Measurements from ENCODE around the gene BICRA. TPM values are rescaled to one million over a fixed set of nuclear protein-coding genes. Genes with fewer than 3 reads are reported as not detected.

Gene BICRA
- total and polyA plus RNA-seq, 2 of the 4 experiments (the other 2 are of a cell fraction): 1.8 to 3.5 TPM

DNA sequence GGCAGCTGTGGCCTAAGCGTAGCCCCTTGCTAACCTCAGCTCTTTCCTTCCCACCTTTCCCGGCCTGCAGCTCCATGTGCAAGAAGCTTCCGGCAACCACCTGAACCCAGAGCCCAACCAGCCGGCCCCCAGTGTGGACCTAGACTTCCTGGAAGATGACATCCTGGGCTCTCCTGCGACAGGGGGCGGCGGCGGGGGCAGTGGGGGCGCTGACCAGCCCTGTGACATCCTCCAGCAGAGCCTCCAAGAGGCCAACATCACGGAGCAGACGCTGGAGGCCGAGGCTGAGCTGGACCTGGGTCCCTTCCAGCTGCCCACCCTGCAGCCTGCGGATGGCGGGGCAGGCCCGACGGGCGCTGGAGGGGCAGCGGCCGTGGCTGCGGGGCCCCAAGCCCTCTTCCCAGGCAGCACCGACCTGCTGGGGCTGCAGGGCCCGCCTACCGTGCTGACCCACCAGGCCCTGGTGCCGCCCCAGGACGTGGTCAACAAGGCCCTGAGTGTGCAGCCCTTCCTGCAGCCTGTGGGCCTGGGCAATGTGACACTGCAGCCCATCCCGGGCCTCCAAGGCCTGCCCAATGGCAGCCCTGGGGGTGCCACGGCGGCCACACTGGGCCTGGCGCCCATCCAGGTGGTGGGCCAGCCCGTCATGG is 70.4 kb downstream of the BICRA start:
- H4K91ac ChIP-seq (ENCODE audit: insufficient read depth, low read depth, low read length): no peak overlapping the region
- dilution Hi-C loops (cut with HindIII; ENCODE audit: low sequenced_read_pairs, unreplicated experiment): no loop called here
- no peak overlapping the region for H3K18ac ChIP-seq (ENCODE audit: low read depth, low read length)
- no peak overlapping the region for H2AFZ ChIP-seq (replicated peaks; ENCODE audit: low read length, poor library complexity)
- H2AK9ac ChIP-seq (replicated peaks; ENCODE audit: low read depth, low read length, poor library complexity): no peak overlapping the region
- POLR2A ChIA-PET (ENCODE audit: unreplicated experiment): no interaction called here
- H2AK5ac ChIP-seq (ENCODE audit: low read depth, low read length): no peak overlapping the region
- H3K27me3 ChIP-seq (ENCODE audit: control insufficient read depth, insufficient read depth, low read length): no peaks in the 10 kb centered on the region
- in situ Hi-C loops (cut with MboI; ENCODE audit: low sequenced_read_pairs): no loop called here
- no peak overlapping the region for H3K4me2 ChIP-seq (ENCODE audit: low read depth, low read length)
- H2BK20ac ChIP-seq (ENCODE audit: low read depth, low read length): no peak overlapping the region
- H3K4me3 ChIP-seq (ENCODE audit: insufficient read depth, low read depth, low read length): no peak overlapping the region
- H3K27ac ChIP-seq (ENCODE audit: insufficient read depth, low read length): no peak overlapping the region
- H4K5ac ChIP-seq (ENCODE audit: low read depth, low read length): no peak overlapping the region
- ATAC-seq (ENCODE audit: low read depth) (no peak), DNase-seq (no peak)
- no peak overlapping the region for H3K56ac ChIP-seq (ENCODE audit: extremely low read depth, insufficient read depth, low read length)
- WGBS, 2 experiments (ENCODE audit: extremely low coverage in 2 of 2, insufficient read length in 1 of 2): 95% methylated on average over 18 of the region's 30 CpGs; no CpG with 5 or more reads in 1 of the 2 experiments
- H3K36me3 ChIP-seq (ENCODE audit: control insufficient read depth, insufficient read depth, low read length): peaks cover 59% of the 10 kb centered on the region
- no peak overlapping the region for H2BK5ac ChIP-seq (ENCODE audit: low read depth, low read length, poor library complexity, severe bottlenecking)
- no peak overlapping the region for H4K8ac ChIP-seq (ENCODE audit: low read depth in 2 of 2, low read length in 2 of 2)
- TF ChIP-seq, protein P1, sequence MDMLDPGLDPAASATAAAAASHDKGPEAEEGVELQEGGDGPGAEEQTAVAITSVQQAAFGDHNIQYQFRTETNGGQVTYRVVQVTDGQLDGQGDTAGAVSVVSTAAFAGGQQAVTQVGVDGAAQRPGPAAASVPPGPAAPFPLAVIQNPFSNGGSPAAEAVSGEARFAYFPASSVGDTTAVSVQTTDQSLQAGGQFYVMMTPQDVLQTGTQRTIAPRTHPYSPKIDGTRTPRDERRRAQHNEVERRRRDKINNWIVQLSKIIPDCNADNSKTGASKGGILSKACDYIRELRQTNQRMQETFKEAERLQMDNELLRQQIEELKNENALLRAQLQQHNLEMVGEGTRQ (IDR thresholded peaks at IDR 0.05; ENCODE audit: low read depth, low read length): no peak
- TF ChIP-seq MAZ (IDR thresholded peaks at IDR 0.05; ENCODE audit: borderline replicate concordance, low read depth, low read length) (no peak), RAD21 (IDR thresholded peaks at IDR 0.05; ENCODE audit: low read length) (no peak), BHLHE40 (IDR thresholded peaks at IDR 0.05; ENCODE audit: low read depth, low read length) (no peak), RCOR1 (IDR thresholded peaks at IDR 0.05; ENCODE audit: insufficient replicate concordance, low read length) (no peak), POLR2A (IDR thresholded peaks at IDR 0.05; ENCODE audit: low read depth, low read length) (no peak), CEBPB (IDR thresholded peaks at IDR 0.05; ENCODE audit: low read depth, low read length) (no peak), MAFK (IDR thresholded peaks at IDR 0.05; ENCODE audit: low read depth, low read length) (no peak), MXI1 (IDR thresholded peaks at IDR 0.05; ENCODE audit: borderline replicate concordance, low read depth, low read length) (no peak), CHD1 (IDR thresholded peaks at IDR 0.05; ENCODE audit: low read depth, low read length) (no peak), FOS (IDR thresholded peaks at IDR 0.05; ENCODE audit: low read depth, low read length) (no peak), SMC3 (IDR thresholded peaks at IDR 0.05; ENCODE audit: low read depth, low read length) (no peak), NFE2L2 (IDR thresholded peaks at IDR 0.05; ENCODE audit: low read depth, low read length) (no peak), RFX5 (IDR thresholded peaks at IDR 0.05; ENCODE audit: low read depth, low read length) (no peak)
- TF ChIP-seq, protein P2, sequence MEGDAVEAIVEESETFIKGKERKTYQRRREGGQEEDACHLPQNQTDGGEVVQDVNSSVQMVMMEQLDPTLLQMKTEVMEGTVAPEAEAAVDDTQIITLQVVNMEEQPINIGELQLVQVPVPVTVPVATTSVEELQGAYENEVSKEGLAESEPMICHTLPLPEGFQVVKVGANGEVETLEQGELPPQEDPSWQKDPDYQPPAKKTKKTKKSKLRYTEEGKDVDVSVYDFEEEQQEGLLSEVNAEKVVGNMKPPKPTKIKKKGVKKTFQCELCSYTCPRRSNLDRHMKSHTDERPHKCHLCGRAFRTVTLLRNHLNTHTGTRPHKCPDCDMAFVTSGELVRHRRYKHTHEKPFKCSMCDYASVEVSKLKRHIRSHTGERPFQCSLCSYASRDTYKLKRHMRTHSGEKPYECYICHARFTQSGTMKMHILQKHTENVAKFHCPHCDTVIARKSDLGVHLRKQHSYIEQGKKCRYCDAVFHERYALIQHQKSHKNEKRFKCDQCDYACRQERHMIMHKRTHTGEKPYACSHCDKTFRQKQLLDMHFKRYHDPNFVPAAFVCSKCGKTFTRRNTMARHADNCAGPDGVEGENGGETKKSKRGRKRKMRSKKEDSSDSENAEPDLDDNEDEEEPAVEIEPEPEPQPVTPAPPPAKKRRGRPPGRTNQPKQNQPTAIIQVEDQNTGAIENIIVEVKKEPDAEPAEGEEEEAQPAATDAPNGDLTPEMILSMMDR (conservative IDR thresholded peaks at IDR 0.05; ENCODE audit: low read depth, low read length): no peak
- TF ChIP-seq, protein P3, sequence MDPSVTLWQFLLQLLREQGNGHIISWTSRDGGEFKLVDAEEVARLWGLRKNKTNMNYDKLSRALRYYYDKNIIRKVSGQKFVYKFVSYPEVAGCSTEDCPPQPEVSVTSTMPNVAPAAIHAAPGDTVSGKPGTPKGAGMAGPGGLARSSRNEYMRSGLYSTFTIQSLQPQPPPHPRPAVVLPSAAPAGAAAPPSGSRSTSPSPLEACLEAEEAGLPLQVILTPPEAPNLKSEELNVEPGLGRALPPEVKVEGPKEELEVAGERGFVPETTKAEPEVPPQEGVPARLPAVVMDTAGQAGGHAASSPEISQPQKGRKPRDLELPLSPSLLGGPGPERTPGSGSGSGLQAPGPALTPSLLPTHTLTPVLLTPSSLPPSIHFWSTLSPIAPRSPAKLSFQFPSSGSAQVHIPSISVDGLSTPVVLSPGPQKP (IDR thresholded peaks at IDR 0.05; ENCODE audit: borderline replicate concordance, low read depth, low read length): no peak
- H3K4ac ChIP-seq (ENCODE audit: low read depth, low read length): no peak overlapping the region
- H3K9ac ChIP-seq (ENCODE audit: low read depth, low read length): no peak overlapping the region
- 0 out of 2 replicates have a peak, but pooled peaks cover 3% of the 10 kb centered on the region for H3K9me1 ChIP-seq (ENCODE audit: insufficient read depth, low read length)
- no peak overlapping the region for H2BK120ac ChIP-seq (ENCODE audit: low read depth, low read length)
- peaks cover 4% of the 10 kb centered on the region; the same call in 1 of the 2 replicates for H4K20me1 ChIP-seq (ENCODE audit: insufficient read depth, low read length)
- intact Hi-C loops (cut with micrococcal nuclease): no loop called here
- BruUV-seq (replicated peaks): no TSS peak
- H2BK15ac ChIP-seq (ENCODE audit: low read depth, low read length): no peak overlapping the region
- H3K14ac ChIP-seq (replicated peaks; ENCODE audit: low read depth, low read length): no peak overlapping the region
- no peak overlapping the region for H3K23ac ChIP-seq (ENCODE audit: low read depth, low read length)
- no peaks in the 10 kb centered on the region for H3K4me1 ChIP-seq (ENCODE audit: control insufficient read depth, insufficient read depth, low read length)
- 0 out of 2 replicates have a peak, but pooled peaks cover 2% of the 10 kb centered on the region for H3K9me3 ChIP-seq (ENCODE audit: control insufficient read depth, insufficient read depth, low read length)
- CTCF ChIA-PET: no interaction called here
- H3K79me1 ChIP-seq (ENCODE audit: low read depth in 1 of 2, low read length in 2 of 2): peaks cover 9 to 35% of the 10 kb centered on the region in 2 experiments
